ENCODE results near the gene HTT.

- no peak for TF ChIP-seq CTCF (IDR thresholded peaks at IDR 0.05)
- TF ChIP-seq POLR2A (IDR thresholded peaks at IDR 0.05): no peak
Measured at GRCh38 chr4:3136454-3136853, 62.0 kb downstream of the HTT start.

All from lower leg skin (tissue), 3 donors.